Choroid plexus epithelial cell (primary cell): ENCODE data around the gene ELMO1.

ENCODE experiments used
- DNase-seq: peaks from one replicate; pipeline ENCODE4 v3.0.0-alpha.2; 2010; ENCODE audit warnings: low read depth
- H3K4me3 ChIP-seq: 2 replicates; pipeline ENCODE4 v1.5.1; 2011; ENCODE audit warnings: low read depth, mild to moderate bottlenecking, control low read depth, low read length, moderate library complexity
- TF ChIP-seq, protein P1 (sequence below): conservative IDR thresholded peaks from 2 replicates; pipeline ENCODE4 v1.5.1; 2011; ENCODE audit warnings: low read depth, mild to moderate bottlenecking, control low read depth, inconsistent platforms, low read length, moderate library complexity

ELMO1 gene

DNA sequence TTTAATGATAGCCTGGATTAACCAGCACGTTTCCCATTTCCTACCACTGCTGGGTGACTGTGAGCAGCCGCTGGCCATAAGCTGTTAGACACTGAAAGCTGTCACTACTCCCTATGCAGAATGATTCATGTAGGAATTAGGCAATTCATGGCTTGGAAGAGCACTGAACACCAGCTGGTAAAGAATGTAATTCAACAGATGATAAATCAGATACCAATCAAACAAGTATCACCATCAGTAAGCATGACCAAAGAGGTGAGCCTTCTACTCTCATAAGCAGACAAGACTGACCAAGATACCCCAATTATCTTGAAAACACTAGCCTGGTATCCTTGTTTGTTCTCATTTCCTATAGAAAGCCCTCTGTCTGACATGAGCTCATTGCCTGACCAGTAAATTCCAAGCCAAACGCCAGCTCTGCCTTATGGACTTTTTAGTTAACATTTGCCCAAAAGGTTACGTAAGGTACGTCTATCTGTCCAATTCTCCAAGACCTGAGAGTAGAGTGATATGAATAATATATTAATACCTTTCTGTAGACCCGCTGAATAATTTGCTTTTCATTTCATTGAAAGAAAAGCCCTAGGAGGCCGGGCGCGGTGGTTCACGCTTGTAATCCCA, 127.7 kb downstream of the ELMO1 start:
- no peak for DNase-seq
- H3K4me3 ChIP-seq, result no peak overlapping the region
- TF ChIP-seq, protein P1, sequence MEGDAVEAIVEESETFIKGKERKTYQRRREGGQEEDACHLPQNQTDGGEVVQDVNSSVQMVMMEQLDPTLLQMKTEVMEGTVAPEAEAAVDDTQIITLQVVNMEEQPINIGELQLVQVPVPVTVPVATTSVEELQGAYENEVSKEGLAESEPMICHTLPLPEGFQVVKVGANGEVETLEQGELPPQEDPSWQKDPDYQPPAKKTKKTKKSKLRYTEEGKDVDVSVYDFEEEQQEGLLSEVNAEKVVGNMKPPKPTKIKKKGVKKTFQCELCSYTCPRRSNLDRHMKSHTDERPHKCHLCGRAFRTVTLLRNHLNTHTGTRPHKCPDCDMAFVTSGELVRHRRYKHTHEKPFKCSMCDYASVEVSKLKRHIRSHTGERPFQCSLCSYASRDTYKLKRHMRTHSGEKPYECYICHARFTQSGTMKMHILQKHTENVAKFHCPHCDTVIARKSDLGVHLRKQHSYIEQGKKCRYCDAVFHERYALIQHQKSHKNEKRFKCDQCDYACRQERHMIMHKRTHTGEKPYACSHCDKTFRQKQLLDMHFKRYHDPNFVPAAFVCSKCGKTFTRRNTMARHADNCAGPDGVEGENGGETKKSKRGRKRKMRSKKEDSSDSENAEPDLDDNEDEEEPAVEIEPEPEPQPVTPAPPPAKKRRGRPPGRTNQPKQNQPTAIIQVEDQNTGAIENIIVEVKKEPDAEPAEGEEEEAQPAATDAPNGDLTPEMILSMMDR, result no peak

DNA sequence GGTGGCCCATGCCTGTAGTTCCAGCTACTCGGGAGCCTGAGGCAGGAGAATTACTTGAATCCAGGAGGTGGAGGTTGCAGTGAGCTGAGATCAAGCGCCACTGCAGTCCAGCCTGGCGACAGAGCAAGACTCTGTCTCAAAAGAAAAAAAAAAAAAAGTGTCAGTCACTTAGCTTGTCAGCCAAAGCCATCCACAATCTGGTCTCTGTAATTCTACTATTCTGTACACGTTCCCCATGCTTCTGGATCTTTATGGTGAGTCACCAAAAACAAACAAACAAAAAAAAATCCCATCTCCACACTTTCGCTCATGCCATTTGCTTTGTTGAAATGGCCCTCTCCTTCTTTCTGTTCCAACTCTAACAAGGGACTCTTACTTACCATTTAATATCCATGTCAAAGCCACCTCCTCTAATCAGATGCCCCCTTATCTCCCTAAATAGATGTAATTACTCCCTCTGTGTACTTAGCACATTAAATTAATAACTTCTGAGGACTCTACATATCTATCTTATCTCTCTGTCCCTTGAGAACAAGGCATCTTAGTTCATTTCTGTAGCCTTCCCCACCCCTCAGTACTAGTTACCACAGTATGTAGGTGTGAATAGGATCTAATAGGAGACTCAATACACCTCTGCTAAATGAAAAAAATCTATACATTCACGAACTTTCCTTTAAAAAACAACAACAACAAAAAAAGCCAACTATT, 128.4 kb downstream of the ELMO1 start:
- H3K4me3 ChIP-seq, result no peak overlapping the region
- DNase-seq, result no peak
- TF ChIP-seq, protein P1, result no peak

DNA sequence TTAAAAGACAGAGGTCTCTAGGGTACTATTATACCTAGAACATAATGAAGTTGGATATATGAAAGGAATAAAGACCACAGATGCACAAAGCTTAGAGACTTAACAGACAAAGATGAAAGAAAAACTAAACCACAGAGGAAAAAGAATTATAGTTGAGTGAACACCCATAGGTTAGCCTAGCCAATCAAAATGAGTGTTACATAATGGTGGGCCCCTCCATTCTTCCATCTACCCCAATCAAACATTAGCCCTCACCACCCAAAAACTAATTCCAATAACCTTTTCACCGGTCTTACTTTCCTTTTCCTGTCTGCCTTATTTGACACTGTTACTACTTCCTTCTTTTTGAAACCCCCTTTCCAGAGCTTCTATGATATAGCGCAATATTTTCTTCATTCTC, 130.1 kb downstream of the ELMO1 start:
- TF ChIP-seq, protein P1, result no peak
- no peak overlapping the region for H3K4me3 ChIP-seq
- no peak for DNase-seq

DNA sequence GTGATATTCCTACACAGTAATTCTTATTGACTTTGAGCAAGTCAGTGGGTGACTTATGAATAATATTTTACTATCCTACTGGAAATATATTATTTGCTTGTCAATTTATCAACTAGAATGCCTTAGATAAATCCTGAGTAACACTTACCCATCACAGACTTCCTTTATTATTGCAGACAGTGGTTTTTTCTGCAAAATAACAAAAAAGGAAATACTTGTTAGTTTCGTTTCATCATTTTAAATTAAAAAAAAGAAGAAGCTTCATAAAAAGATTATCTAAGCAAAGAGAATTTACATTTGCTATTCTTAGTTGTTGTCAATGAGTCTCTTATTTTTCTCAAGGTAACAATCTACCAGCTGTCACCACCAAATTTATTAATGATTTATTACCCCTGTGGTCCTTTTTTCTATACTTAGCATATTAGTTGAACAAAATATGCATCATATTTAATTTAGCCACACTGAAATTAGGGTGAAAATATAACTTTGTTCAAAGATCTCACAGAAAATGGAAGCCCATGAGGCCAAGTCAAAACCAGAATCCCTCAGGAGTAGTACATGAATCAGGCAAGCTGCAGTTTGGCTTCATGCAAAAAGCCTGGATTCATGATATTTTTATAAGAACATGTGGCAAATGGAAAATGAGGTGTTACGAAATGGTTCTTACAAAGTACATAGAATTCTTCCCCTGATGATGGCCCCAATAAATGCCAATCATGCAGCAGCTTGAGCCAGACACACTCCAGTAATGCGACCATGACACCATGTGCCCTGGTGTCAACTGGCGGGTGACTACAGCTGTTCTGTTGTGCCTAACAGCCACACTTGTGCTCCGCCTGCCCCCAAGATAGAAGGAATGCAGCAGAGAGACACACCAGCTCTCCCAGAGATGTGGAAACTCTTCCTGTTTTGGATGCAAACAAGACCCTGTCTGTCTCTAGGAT, 132.6 kb downstream of the ELMO1 start:
- DNase-seq, result no peak
- TF ChIP-seq, protein P1, result no peak
- no peak overlapping the region for H3K4me3 ChIP-seq

DNA sequence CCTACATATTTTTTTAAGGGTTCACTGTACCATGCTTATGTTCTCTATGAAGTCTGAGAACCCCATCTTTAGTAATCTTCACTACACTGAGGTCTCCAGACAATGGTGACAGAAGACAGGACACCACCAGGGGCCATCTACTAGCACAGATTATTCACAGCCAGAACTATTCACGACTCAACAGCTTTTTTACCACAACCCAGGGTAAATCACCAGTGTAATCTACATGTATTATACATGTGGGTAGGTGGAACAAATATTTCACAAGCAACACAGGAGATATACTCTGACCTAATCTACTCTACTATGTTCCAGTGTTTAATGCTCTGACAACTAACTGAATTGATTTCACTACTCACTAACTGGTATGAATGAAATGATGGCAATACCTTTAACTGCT, 136.1 kb downstream of the ELMO1 start:
- TF ChIP-seq, protein P1, result no peak
- no peak for DNase-seq
- no peak overlapping the region for H3K4me3 ChIP-seq

DNA sequence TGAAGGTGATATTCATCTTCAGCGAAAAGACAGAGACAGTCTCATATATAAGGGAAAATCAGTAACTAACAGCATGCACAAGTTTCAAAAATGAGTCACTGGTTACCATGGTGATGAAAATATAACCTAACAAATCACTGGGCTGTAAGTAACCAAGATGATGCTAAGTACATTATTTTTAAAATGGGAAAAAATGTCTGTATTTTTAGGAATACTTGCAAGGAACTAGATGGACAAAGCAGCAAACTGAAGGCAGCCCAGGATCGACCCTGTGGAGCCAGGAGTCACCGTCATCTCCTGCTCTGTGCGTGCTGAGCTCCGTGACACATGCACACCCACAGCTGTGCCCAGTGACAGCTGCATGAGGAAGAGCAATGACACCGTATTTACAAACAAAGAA, 137.3 kb downstream of the ELMO1 start:
- TF ChIP-seq, protein P1, result no peak
- DNase-seq, result peak; percentile 9
- no peak overlapping the region for H3K4me3 ChIP-seq
